ENCODE measurements around the gene AQP5. TPM values are rescaled to one million over a fixed set of nuclear protein-coding genes. Genes with fewer than 3 reads are reported as not detected.

AQP5 gene
- total RNA-seq, 2 experiments from 2014 or later: not detected

DNA sequence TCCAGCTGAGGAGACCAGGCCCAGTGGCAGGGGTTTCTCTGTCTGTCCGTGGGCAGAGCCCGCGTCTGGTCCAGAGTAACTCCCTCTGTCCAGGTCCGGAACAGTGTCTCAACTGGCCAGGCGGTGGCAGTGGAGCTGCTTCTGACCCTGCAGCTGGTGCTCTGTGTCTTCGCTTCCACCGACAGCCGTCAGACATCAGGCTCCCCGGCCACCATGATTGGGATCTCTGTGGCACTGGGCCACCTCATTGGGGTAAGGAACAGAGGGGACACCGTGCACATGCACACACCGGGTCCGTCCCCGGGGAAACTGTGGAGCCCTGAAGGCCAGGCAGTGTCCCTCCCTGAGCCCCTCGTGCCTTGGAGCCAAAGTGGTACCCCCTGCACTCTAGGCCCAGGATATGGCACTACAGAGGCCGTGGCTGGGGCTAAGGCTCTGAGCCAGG lies 12.6 kb downstream of the AQP5 start:
- POLR2A ChIA-PET: no interaction called here
- Mint-ChIP-seq H3K27me3 (no peaks in the 10 kb centered on the region), H3K36me3 (ENCODE audit: low read depth) (no peaks in the 10 kb centered on the region), H3K27ac (no peak overlapping the region), H3K4me1 (ENCODE audit: low read depth) (no peaks in the 10 kb centered on the region), H3K9me3 (no peaks in the 10 kb centered on the region), H3K4me3 (no peak overlapping the region)
- intact Hi-C loops (cut with micrococcal nuclease): no loop called here
- DNase-seq (no peak), ATAC-seq (no peak)
- TF ChIP-seq, protein P1, sequence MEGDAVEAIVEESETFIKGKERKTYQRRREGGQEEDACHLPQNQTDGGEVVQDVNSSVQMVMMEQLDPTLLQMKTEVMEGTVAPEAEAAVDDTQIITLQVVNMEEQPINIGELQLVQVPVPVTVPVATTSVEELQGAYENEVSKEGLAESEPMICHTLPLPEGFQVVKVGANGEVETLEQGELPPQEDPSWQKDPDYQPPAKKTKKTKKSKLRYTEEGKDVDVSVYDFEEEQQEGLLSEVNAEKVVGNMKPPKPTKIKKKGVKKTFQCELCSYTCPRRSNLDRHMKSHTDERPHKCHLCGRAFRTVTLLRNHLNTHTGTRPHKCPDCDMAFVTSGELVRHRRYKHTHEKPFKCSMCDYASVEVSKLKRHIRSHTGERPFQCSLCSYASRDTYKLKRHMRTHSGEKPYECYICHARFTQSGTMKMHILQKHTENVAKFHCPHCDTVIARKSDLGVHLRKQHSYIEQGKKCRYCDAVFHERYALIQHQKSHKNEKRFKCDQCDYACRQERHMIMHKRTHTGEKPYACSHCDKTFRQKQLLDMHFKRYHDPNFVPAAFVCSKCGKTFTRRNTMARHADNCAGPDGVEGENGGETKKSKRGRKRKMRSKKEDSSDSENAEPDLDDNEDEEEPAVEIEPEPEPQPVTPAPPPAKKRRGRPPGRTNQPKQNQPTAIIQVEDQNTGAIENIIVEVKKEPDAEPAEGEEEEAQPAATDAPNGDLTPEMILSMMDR (IDR thresholded peaks at IDR 0.05): no peak
- CTCF ChIA-PET: interaction anchor here (0.7 to 2.6 kb wide), 3 partner anchors 15 to 82 kb away, joined by 3 to 11 read pairs (median 4); no protein-coding TSS in a partner anchor

DNA sequence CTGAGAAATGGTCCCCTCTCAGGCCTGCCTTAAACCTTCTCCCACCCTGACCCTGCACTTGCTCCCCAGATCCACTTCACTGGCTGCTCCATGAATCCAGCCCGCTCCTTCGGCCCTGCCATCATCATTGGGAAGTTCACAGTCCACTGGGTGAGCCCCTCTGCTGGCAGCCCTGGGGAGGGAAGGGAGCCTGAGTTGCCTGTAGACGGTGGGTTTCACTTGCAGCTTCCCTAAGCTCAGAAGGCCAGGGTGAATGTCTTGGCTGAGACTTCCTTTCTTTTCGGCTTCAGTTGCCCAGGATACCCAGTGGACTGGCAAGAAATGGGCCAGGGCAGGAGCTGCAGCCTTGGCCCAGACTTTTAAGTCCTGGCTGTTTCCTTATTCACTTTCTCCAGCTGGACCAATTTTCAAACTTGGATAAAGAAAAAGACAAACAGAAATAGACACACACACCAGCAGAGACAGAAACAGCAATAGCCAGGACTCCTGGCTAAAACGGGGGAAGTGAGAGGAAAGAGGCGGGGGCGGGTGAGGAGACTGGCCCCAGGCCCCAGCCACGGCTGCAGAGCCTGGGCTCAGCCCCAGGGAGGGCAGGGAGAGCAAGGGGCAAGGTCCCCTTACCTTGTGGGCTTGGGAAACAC lies 13.1 kb downstream of the AQP5 start:
- no peak for ATAC-seq
- POLR2A ChIA-PET: no interaction called here
- CTCF ChIA-PET: interaction anchor here (0.7 to 2.6 kb wide), 4 partner anchors 16 to 197 kb away, joined by 3 to 11 read pairs (median 4); no protein-coding TSS in a partner anchor
- Mint-ChIP-seq H3K4me1 (ENCODE audit: low read depth) (no peaks in the 10 kb centered on the region), H3K9me3 (no peaks in the 10 kb centered on the region), H3K36me3 (ENCODE audit: low read depth) (no peaks in the 10 kb centered on the region), H3K4me3 (no peak overlapping the region), H3K27ac (no peak overlapping the region), H3K27me3 (no peaks in the 10 kb centered on the region)
- intact Hi-C loops (cut with micrococcal nuclease): no loop called here
- TF ChIP-seq, protein P1 (IDR thresholded peaks at IDR 0.05): no peak
- DNase-seq: no peak

DNA sequence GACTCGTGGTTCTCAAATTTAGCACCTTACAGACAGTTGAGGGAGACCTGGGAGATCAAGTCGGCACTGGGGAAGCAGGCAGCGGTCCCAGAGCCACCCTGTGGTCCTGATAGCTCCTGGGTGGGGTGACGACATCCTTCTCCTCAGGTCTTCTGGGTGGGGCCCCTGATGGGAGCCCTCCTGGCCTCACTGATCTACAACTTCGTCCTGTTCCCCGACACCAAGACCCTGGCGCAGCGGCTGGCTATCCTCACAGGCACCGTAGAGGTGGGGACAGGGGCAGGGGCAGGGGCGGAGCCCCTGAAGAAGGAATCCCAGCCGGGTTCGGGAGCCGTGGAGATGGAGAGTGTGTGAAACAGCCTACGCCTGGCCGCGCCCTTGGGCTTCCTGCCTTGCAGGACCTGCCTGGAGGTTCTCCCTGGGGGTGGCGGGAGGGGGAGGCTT lies 13.7 kb downstream of the AQP5 start:
- H3K4me3 Mint-ChIP-seq: no peak overlapping the region

DNA sequence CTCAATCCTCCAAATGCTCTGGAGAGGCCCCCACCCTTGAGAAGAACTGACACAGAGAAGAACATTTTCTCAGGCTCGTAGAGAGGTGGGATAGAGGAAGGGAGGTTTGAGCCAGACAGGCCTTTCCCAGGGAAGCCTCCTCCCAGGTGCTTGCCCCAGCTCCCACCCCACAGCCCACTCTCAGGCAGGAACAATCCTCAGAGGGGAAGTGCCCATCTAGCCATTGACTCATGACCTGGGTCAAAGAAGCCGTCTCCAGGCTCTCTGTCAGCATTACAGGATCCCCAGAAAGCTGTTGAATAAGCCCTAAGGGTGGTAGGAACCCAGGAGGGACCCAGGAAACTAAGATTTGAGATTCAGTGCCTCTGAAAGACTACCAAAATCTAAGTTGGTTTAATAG lies 14.9 kb downstream of the AQP5 start:
- POLR2A ChIA-PET: interaction anchor here (0.7 kb wide), 1 partner anchor 31 kb away, joined by 3 read pairs; no protein-coding TSS in a partner anchor

More for the DNA sequence above, 13.7 kb downstream of the AQP5 start:
- H3K9me3 Mint-ChIP-seq: no peaks in the 10 kb centered on the region
- H3K4me1 Mint-ChIP-seq (ENCODE audit: low read depth): no peaks in the 10 kb centered on the region
- ChIA-PET CTCF (interaction anchor here (0.8 to 2.6 kb wide), 5 partner anchors 8 to 198 kb away, joined by 3 to 11 read pairs (median 5); no protein-coding TSS in a partner anchor), POLR2A (no interaction called here)
- H3K27me3 Mint-ChIP-seq: no peaks in the 10 kb centered on the region
- no peak for ATAC-seq
- intact Hi-C loops (cut with micrococcal nuclease): no loop called here
- TF ChIP-seq, protein P1 (IDR thresholded peaks at IDR 0.05): no peak
- no peak for DNase-seq
- H3K27ac Mint-ChIP-seq: no peak overlapping the region
- no peaks in the 10 kb centered on the region for H3K36me3 Mint-ChIP-seq (ENCODE audit: low read depth)

More for the DNA sequence above, 14.9 kb downstream of the AQP5 start:
- H3K36me3 Mint-ChIP-seq (ENCODE audit: low read depth): no peaks in the 10 kb centered on the region
- ATAC-seq (no peak), DNase-seq (no peak)
- no peak overlapping the region for H3K4me3 Mint-ChIP-seq
- intact Hi-C loops (cut with micrococcal nuclease): no loop called here
- H3K27ac Mint-ChIP-seq: no peak overlapping the region
- H3K9me3 Mint-ChIP-seq: no peaks in the 10 kb centered on the region
- no peaks in the 10 kb centered on the region for H3K27me3 Mint-ChIP-seq
- no peaks in the 10 kb centered on the region for H3K4me1 Mint-ChIP-seq (ENCODE audit: low read depth)
- TF ChIP-seq, protein P1 (IDR thresholded peaks at IDR 0.05): no peak
- CTCF ChIA-PET: interaction anchor here (1.8 to 2.6 kb wide), 3 partner anchors 9 to 63 kb away, joined by 5 to 11 read pairs (median 10); no protein-coding TSS in a partner anchor
